Putamen (tissue), 1 donor: Measurements from ENCODE around the gene VPS13C.

Experiments used
- DNase-seq: peaks from one replicate; pipeline ENCODE4 v3.0.0-alpha.2; 2016; ENCODE audit warnings: low spot score

The VPS13C gene

GRCh38 chr15:62060113-62060895 lies at the start of gene VPS13C:
Gene VPS13C (minus strand): TSS chr15:62060447. CDS start chr15:62060374, 73 bp downstream.
- peak; percentile 94 for DNase-seq

GRCh38 chr15:62109437-62109836 lies 49.2 kb upstream of the VPS13C start:
- no peak for DNase-seq

- DNase-seq = no peak
These were observed 48.2 kb upstream of the VPS13C start for GRCh38 chr15:62108411-62108810.

DNA sequence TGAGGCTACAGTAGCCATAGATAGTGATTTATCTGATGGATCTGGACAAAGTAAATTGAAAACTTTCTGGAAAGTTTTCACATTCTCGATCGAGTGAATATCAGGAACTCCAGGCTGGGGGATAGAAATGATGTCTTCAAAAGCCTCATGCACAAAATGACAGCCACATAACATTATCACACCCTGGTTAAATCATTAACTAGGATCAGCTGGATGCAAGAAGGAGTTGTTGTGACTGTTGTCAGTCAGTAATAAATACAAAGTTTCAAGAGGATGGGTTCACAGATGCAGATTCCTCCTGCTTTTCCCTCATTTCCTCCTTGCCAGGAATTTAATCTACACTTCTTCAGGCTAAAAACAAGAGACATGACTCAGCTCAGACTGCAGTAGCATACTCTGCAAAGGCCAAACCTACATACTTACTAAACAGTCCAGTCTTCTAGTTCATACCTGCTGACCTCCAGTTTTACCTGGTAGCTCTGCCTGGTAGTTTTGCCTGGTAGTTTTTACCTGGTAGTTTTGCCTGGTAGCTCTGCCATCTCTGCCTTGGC lies 47.4 kb upstream of the VPS13C start:
- no peak for DNase-seq

DNA sequence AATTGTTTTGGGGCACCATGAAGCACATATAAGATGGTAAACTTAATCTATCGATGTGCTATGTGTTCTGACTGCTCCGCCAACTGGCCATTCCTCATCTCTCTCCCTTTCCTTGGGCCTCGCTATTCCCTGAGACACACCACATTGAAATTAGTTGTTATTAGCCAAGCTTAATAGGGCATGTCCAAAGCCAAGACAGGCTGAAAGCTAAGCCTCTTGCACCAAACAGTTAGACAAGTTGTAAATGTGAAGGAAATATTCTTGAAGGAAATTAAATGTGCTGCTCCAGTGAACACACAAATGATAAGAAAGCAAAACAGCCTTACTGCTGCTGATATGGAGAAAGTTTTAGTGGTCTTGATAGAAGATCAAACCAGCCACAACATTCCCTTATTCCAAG lies 45.8 kb upstream of the VPS13C start:
- no peak for DNase-seq

- DNase-seq = no peak
These were observed 45.0 kb upstream of the VPS13C start for GRCh38 chr15:62105266-62105665.

GRCh38 chr15:62104846-62105245 lies 44.6 kb upstream of the VPS13C start:
- no peak for DNase-seq

- DNase-seq = no peak
These were observed 44.2 kb upstream of the VPS13C start for GRCh38 chr15:62104401-62104800.

GRCh38 chr15:62103431-62103830 lies 43.2 kb upstream of the VPS13C start:
- no peak for DNase-seq

GRCh38 chr15:62099094-62099601 lies 38.9 kb upstream of the VPS13C start:
- DNase-seq = no peak

DNA sequence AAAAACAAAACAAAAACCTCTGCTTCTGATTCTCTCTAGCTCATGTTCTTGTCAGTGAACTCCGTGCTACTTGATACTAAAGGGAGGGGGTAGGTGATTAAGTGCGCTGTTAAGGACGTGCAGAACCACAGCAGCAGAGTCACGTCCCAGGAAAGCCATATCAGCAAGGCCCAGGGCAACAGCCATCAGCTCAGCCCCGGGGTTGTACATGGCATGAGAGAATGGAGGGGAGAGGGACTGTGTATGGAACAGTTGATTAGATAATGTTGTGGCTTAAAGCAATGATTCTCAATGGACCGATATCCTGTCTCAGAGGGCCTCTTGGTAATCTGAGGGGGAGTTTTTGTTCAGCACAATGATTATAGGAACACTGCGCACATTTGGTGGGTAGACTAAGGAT lies 34.1 kb upstream of the VPS13C start:
- no peak for DNase-seq

GRCh38 chr15:62093809-62094208 lies 33.6 kb upstream of the VPS13C start:
- no peak for DNase-seq

- DNase-seq = no peak
These were observed 30.7 kb upstream of the VPS13C start for GRCh38 chr15:62090988-62091387.

DNA sequence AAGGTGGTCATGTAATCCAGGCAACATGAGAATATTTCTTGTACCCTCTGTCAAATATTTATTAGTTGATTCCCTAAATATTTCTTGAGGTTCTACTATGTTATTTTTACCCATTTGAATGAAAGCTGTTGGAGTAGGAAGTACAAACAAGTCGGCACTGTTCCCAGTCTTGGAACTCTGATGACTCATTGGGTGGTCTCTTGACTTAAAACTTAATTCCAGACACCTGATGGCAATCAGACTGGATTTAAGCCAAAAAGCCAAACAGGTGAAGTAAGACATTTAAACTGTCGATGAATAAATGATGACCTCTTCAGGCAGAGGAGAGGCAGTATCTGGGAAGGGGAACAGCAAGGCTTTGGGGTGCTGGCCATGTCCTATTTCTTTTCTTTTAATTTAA lies 29.4 kb upstream of the VPS13C start:
- DNase-seq = no peak

GRCh38 chr15:62088353-62088693 lies 28.1 kb upstream of the VPS13C start:
- DNase-seq = no peak

GRCh38 chr15:62087671-62088352 lies 27.6 kb upstream of the VPS13C start:
- DNase-seq = no peak

GRCh38 chr15:62085740-62086139 lies 25.5 kb upstream of the VPS13C start:
- no peak for DNase-seq

GRCh38 chr15:62083194-62084154 lies 23.2 kb upstream of the VPS13C start:
- no peak for DNase-seq

- no peak for DNase-seq
These were observed 19.3 kb upstream of the VPS13C start for GRCh38 chr15:62079594-62079993.

DNA sequence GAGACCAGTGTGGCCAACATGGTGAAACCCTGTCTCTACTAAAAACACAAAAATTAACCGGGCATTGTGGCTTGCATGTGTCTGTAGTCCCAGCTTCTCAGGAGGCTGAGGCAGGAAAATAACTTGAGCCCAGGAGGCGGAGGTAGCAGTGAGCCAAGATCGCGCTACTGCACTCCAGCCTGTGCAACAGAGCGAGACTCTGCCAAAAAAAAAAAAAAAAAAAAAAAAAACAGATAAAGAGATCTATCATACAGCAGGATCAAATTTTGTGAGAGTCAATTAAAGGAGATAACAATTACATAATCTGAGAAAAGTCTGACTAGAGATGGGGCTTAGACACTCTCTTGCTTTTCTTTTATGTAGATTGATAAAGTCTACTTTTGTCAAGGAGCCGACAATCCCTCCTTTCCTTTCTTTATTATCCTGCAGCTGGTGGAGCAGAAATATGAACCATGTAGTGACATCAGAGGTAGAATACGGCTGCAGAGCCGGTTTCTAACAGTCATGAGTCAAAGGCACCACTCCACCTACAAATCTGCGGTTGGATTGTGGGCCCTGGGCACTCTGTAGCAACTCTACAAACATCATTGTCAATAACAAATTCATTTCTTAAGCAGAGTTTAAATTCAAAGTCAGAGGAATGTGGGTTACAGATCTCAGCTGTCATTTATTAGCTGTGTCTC lies 15.5 kb upstream of the VPS13C start:
- DNase-seq = no peak

DNA sequence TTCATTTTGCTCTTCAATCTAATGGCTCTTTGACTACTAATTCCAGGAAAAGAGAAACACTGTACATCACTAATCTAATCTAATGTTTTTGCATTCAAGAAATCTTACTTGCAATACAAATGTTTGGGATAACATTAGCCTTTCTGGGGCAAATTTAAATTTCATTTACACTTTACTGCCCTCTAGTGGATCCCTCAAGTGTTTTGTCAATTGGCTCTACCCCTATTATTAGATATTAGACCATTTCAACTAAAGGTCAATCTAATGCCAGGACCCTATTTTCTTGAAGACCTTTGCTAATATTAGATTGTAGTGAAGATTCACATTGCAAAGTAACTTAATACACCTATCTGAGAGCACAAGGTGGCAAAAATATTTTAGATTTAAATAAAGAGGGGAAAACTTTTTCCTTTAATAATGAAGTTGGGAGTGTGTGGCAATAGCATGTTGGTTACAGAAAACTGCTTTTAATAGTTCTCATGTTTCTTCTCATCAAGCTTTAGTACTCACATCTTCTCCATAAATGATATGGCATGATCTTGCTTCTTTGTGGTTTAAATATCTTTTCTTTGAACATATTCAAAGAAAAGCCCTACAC lies 11.6 kb upstream of the VPS13C start:
- DNase-seq = no peak
